Measurements from ENCODE around the gene MOB3A. TPM values are rescaled to one million over a fixed set of nuclear protein-coding genes. Genes with fewer than 3 reads are reported as not detected.

MOB3A gene
- total and polyA plus RNA-seq, 9 of the 15 experiments (the other 6 are each of a cell fraction or from before 2014, with no cell fraction given) = 1.1 to 24.1 (median 6.0) TPM

DNA sequence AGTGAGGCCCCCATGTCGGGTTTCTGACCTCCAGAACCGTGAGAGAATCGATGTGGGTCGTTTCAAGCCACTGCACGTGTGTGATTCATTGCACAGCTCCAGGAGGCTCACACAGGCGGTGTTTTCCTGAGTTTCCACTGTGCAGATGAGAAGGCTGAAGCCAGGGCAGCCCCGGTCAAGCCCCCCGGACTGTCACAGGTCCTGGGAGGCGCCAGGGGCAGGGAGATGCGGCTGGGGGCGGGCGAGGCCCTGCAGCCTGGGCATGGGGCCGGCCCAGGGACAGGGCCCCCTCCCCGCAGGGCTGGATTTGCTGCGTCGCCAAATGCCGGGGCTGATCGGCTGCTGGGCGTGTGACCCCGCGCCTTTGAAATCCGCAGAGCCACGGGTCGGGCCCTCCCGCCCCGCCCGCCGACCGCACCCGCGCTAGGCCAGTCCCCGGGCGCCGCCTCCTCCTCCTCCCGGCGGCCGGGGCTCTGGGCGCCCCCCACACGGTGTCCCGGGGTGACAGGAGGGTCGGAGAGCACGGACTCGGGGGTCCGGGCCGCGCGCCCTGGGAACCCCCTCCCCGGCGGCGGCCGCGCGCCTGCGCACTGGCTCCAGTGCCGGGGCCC is 35.1 kb downstream of the MOB3A start (continued):
- TF ChIP-seq PATZ1 (CRISPR knock-in tag; IDR thresholded peaks at IDR 0.05; ENCODE audit: borderline replicate concordance) (no peak), TEAD4 (IDR thresholded peaks at IDR 0.05; ENCODE audit: low read length) (no peak), TEAD4 (CRISPR knock-in tag; IDR thresholded peaks at IDR 0.05; ENCODE audit: borderline replicate concordance) (no peak), ZNF253 (CRISPR knock-in tag; conservative IDR thresholded peaks at IDR 0.05) (no peak), PHF21A (IDR thresholded peaks at IDR 0.05; ENCODE audit: borderline replicate concordance, low read depth) (0 out of 2 replicates have a peak, but pooled peaks have one; percentile 21), KLF13 (tag; IDR thresholded peaks at IDR 0.05; ENCODE audit: borderline replicate concordance, low read depth) (no peak), ZNF707 (CRISPR knock-in tag; conservative IDR thresholded peaks at IDR 0.05) (no peak), MYNN (IDR thresholded peaks at IDR 0.05) (0 out of 2 replicates have a peak, but pooled peaks have one; percentile 18), MYNN (CRISPR knock-in tag; IDR thresholded peaks at IDR 0.05) (no peak), CSDE1 (IDR thresholded peaks at IDR 0.05) (no peak), MCM7 (IDR thresholded peaks at IDR 0.05) (no peak), SMAD1 (IDR thresholded peaks at IDR 0.05; ENCODE audit: low read depth, low read length, partially characterized antibody) (peak; percentile 22), EHMT2 (IDR thresholded peaks at IDR 0.05) (no peak), MCM5 (IDR thresholded peaks at IDR 0.05; ENCODE audit: low read depth) (no peak), PREB (CRISPR knock-in tag; IDR thresholded peaks at IDR 0.05) (peak; percentile 66; the same call in 1 of the 2 replicates), ZMIZ1 (IDR thresholded peaks at IDR 0.05; ENCODE audit: low read depth in 2 of 2, low read length in 2 of 2) (peak in 1 of 2 experiments; percentile 40; a peak in 1 of 4 replicates), ZKSCAN1 (IDR thresholded peaks at IDR 0.05; ENCODE audit: low read depth, low read length) (no peak), CREB1 (IDR thresholded peaks at IDR 0.05) (no peak; the same call in none of the 2 replicates), CREB1 (CRISPR knock-in tag; IDR thresholded peaks at IDR 0.05) (no peak), HCFC1 (IDR thresholded peaks at IDR 0.05; ENCODE audit: low read depth, low read length) (no peak; the same call in 1 of the 2 replicates)
- TF ChIP-seq, protein P1, sequence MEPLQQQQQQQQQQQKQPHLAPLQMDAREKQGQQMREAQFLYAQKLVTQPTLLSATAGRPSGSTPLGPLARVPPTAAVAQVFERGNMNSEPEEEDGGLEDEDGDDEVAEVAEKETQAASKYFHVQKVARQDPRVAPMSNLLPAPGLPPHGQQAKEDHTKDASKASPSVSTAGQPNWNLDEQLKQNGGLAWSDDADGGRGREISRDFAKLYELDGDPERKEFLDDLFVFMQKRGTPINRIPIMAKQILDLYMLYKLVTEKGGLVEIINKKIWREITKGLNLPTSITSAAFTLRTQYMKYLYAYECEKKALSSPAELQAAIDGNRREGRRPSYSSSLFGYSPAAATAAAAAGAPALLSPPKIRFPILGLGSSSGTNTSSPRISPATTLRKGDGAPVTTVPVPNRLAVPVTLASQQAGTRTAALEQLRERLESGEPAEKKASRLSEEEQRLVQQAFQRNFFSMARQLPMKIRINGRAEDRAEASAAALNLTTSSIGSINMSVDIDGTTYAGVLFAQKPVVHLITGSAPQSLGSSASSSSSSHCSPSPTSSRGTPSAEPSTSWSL (CRISPR knock-in tag; IDR thresholded peaks at IDR 0.05; ENCODE audit: borderline replicate concordance) = no peak

Data from K562 (cell line).